OCI-M1 (cell line): ENCODE data around the gene P2RY13.

Experiments used
- DNase-seq: peaks from one replicate; lab custom pipeline; 2025; lab: John Stamatoyannopoulos, UW

P2RY13 gene

GRCh38 chr3:151320131-151320530, 9.2 kb downstream of the P2RY13 start:
- no peak for DNase-seq

GRCh38 chr3:151319628-151320027, 9.7 kb downstream of the P2RY13 start:
- DNase-seq, result no peak

- DNase-seq, result no peak
Measured at GRCh38 chr3:151318991-151319390, 10.4 kb downstream of the P2RY13 start.

GRCh38 chr3:151318313-151318712, 11.0 kb downstream of the P2RY13 start:
- no peak for DNase-seq

- DNase-seq, result no peak
Measured at GRCh38 chr3:151316267-151316991, 12.9 kb downstream of the P2RY13 start, which contains the start of gene GPR87. TSS of gene GPR87 (minus strand) at chr3:151316820. CDS start at chr3:151300100, 16,720 bp downstream.

- no peak for DNase-seq
Measured at GRCh38 chr3:151315846-151316245, 13.5 kb downstream of the P2RY13 start.

GRCh38 chr3:151315136-151315535, 14.2 kb downstream of the P2RY13 start:
- DNase-seq, result no peak

GRCh38 chr3:151314593-151314992, 14.8 kb downstream of the P2RY13 start:
- no peak for DNase-seq

- no peak for DNase-seq
Measured at GRCh38 chr3:151314137-151314536, 15.2 kb downstream of the P2RY13 start.

GRCh38 chr3:151312972-151313371, 16.4 kb downstream of the P2RY13 start:
- DNase-seq, result no peak

- no peak for DNase-seq
Measured at GRCh38 chr3:151309566-151309965, 19.8 kb downstream of the P2RY13 start.

- DNase-seq, result no peak
Measured at GRCh38 chr3:151307583-151308488, 21.5 kb downstream of the P2RY13 start.

GRCh38 chr3:151307131-151307530, 22.2 kb downstream of the P2RY13 start:
- DNase-seq, result no peak

- DNase-seq, result no peak
Measured at GRCh38 chr3:151306168-151306810, 23.1 kb downstream of the P2RY13 start.

GRCh38 chr3:151305775-151306151, 23.6 kb downstream of the P2RY13 start:
- DNase-seq, result no peak

- DNase-seq, result no peak
Measured at GRCh38 chr3:151305060-151305774, 24.1 kb downstream of the P2RY13 start.

GRCh38 chr3:151303751-151304150, 25.6 kb downstream of the P2RY13 start:
- DNase-seq, result no peak

- no peak for DNase-seq
Measured at GRCh38 chr3:151301787-151302186, 27.6 kb downstream of the P2RY13 start.

- no peak for DNase-seq
Measured at GRCh38 chr3:151300539-151300938, 28.8 kb downstream of the P2RY13 start.

GRCh38 chr3:151299006-151299405, 30.3 kb downstream of the P2RY13 start:
- DNase-seq, result no peak

GRCh38 chr3:151297429-151297828, 31.9 kb downstream of the P2RY13 start:
- no peak for DNase-seq

- DNase-seq, result no peak
Measured at GRCh38 chr3:151296226-151296625, 33.1 kb downstream of the P2RY13 start.
